Coronary artery (tissue), 2 donors: Measurements from ENCODE around the gene ELSPBP1.

Experiments used
- DNase-seq: peaks from one replicate; pipeline ENCODE4 v3.0.0-alpha.2; 2017; ENCODE audit warnings: low spot score
- H3K27ac ChIP-seq, 2 donors: fragments of 200-600 bp; sonication (generic); one replicate each; pipeline ENCODE4 v1.5.1; 2016 to 2019
- H3K4me3 ChIP-seq: fragments of 200-600 bp; sonication (generic); 2 replicates; pipeline ENCODE4 v1.5.1; 2016; ENCODE audit warnings: mild to moderate bottlenecking, moderate library complexity
- CTCF ChIP-seq: fragments of 200-600 bp; sonication (generic); IDR thresholded peaks from one replicate; pipeline ENCODE4 v1.5.1; 2019; ENCODE audit warnings: antibody characterized with exemption

Gene ELSPBP1

GRCh38 chr19:47998800-47999199 lies 4.4 kb downstream of the ELSPBP1 start:
- Histone ChIP-seq H3K4me3 (no peak overlapping the region), H3K27ac (no peak overlapping the region)
- no peak for DNase-seq
- no peak for TF ChIP-seq CTCF

- TF ChIP-seq CTCF: no peak
- Histone ChIP-seq H3K4me3 (no peak overlapping the region), H3K27ac (no peak overlapping the region)
- no peak for DNase-seq
Observed at GRCh38 chr19:48000846-48001245, 6.4 kb downstream of the ELSPBP1 start.

- H3K27ac ChIP-seq: no peak overlapping the region
- no peak overlapping the region for H3K4me3 ChIP-seq
- no peak for DNase-seq
- no peak for TF ChIP-seq CTCF
Observed at GRCh38 chr19:48004236-48004635, 9.8 kb downstream of the ELSPBP1 start.

- no peak for DNase-seq
- TF ChIP-seq CTCF: no peak
- Histone ChIP-seq H3K27ac (no peak overlapping the region), H3K4me3 (no peak overlapping the region)
Observed at GRCh38 chr19:48006762-48007161, 12.3 kb downstream of the ELSPBP1 start.

- no peak for TF ChIP-seq CTCF
- no peak for DNase-seq
- Histone ChIP-seq H3K4me3 (no peak overlapping the region), H3K27ac (no peak overlapping the region)
Observed at GRCh38 chr19:48010932-48011758, 16.7 kb downstream of the ELSPBP1 start.

GRCh38 chr19:48020686-48021085 lies 26.3 kb downstream of the ELSPBP1 start:
- Histone ChIP-seq H3K27ac (no peak overlapping the region), H3K4me3 (no peak overlapping the region)
- TF ChIP-seq CTCF: no peak
- DNase-seq: no peak

- H3K27ac ChIP-seq: no peak overlapping the region
- H3K4me3 ChIP-seq: no peak overlapping the region
- no peak for TF ChIP-seq CTCF
- no peak for DNase-seq
Observed at GRCh38 chr19:48023011-48023410, 28.6 kb downstream of the ELSPBP1 start.
